OCI-LY3 (cell line): ENCODE results near the gene CEBPZ.

Experiments used
- H2AFZ ChIP-seq: fragments of 200-600, 300-600 bp; shearing (Covaris generic); 2 replicates; pipeline ENCODE4 v1.6.0; 2014; ENCODE audit warnings: antibody characterized with exemption, low read depth, low read length
- H3K27ac ChIP-seq: fragments of 200-600, 300-600 bp; sonication (generic); 2 replicates; pipeline ENCODE4 v1.5.1; 2014; ENCODE audit warnings: mild to moderate bottlenecking, low read length, moderate library complexity, mixed read lengths
- H3K27me3 ChIP-seq: fragments of 200-600, 300-600 bp; sonication (generic); 2 replicates; pipeline ENCODE4 v1.6.1; 2014; ENCODE audit warnings: low read depth, low read length, mixed read lengths
- H3K36me3 ChIP-seq: fragments of 200-600, 300-600 bp; sonication (generic); replicated peaks from 2 replicates; pipeline ENCODE3; 2014; ENCODE audit warnings: low read depth, low read length, mixed read lengths
- H3K4me1 ChIP-seq: fragments of 300-600, 200-600 bp; sonication (generic); 2 replicates; pipeline ENCODE4 v1.6.1; 2014; ENCODE audit warnings: low read length, mixed read lengths
- H3K4me2 ChIP-seq: fragments of 200-600, 300-600 bp; sonication (generic); 2 replicates; pipeline ENCODE4 v1.6.1; 2014; ENCODE audit warnings: low read length, mixed read lengths
- H3K4me3 ChIP-seq: fragments of 300-600, 200-600 bp; sonication (generic); 2 replicates; pipeline ENCODE4 v1.5.1; 2014; ENCODE audit warnings: antibody characterized with exemption, mild to moderate bottlenecking, low read length, moderate library complexity
- H3K79me2 ChIP-seq: fragments of 300-600, 200-600 bp; shearing (Covaris generic); 2 replicates; pipeline ENCODE4 v1.6.1; 2014; ENCODE audit warnings: mild to moderate bottlenecking, low read length, mixed read lengths
- H3K9ac ChIP-seq: fragments of 300-600, 200-600 bp; shearing (Covaris generic); 2 replicates; pipeline ENCODE4 v1.6.0; 2014; ENCODE audit warnings: mild to moderate bottlenecking, low read length, moderate library complexity
- H3K9me3 ChIP-seq: fragments of 200-600, 300-600 bp; shearing (Covaris generic); 2 replicates; pipeline ENCODE4 v1.6.1; 2014; ENCODE audit warnings: low read length, mixed read lengths; ENCODE audit not compliant: insufficient read depth
- H4K20me1 ChIP-seq: fragments of 200-600, 300-600 bp; sonication (generic); 2 replicates; pipeline ENCODE4 v1.6.1; 2016; ENCODE audit warnings: low read length, mixed read lengths; ENCODE audit not compliant: insufficient read depth
- CTCF ChIP-seq: fragments of 200-600, 300-600 bp; sonication (generic); IDR thresholded peaks from 2 replicates; pipeline ENCODE4 v1.5.1; 2014; ENCODE audit warnings: antibody characterized with exemption, low read length, low read depth
- EZH2phosphoT487 ChIP-seq: fragments of 200-600 bp; shearing (Covaris generic); IDR thresholded peaks from 2 replicates; pipeline ENCODE4 v1.6.1; 2018; ENCODE audit warnings: antibody characterized with exemption, mixed run types, low read depth

The CEBPZ gene

GRCh38 chr2:37180006-37180639, 51.3 kb downstream of the CEBPZ start:
- peak overlapping the region; percentile 51 for H3K4me2 ChIP-seq
- no peak overlapping the region for H3K27ac ChIP-seq
- no peaks in the 10 kb centered on the region for H3K79me2 ChIP-seq
- no peaks in the 10 kb centered on the region for H3K9me3 ChIP-seq
- H2AFZ ChIP-seq: peak overlapping the region; percentile 10; the same call in 1 of the 2 replicates
- no peaks in the 10 kb centered on the region; the same call in 1 of the 2 replicates for H3K27me3 ChIP-seq
- TF ChIP-seq CTCF: no peak
- no peak for TF ChIP-seq EZH2phosphoT487
- no peak overlapping the region for H3K9ac ChIP-seq
- H3K4me1 ChIP-seq: peaks cover 12% of the 10 kb centered on the region
- 0 out of 2 replicates have a peak overlapping the region, but pooled peaks have one; percentile 1 for H3K4me3 ChIP-seq
- no peaks in the 10 kb centered on the region for H3K36me3 ChIP-seq
- no peaks in the 10 kb centered on the region for H4K20me1 ChIP-seq

GRCh38 chr2:37173741-37174140, 57.7 kb downstream of the CEBPZ start:
- H2AFZ ChIP-seq: no peak overlapping the region
- no peak overlapping the region for H3K9ac ChIP-seq
- H3K9me3 ChIP-seq: no peaks in the 10 kb centered on the region
- no peak overlapping the region for H3K27ac ChIP-seq
- H3K36me3 ChIP-seq: no peaks in the 10 kb centered on the region
- H3K4me3 ChIP-seq: no peak overlapping the region
- H4K20me1 ChIP-seq: no peaks in the 10 kb centered on the region
- no peak overlapping the region for H3K4me2 ChIP-seq
- no peaks in the 10 kb centered on the region for H3K79me2 ChIP-seq
- no peaks in the 10 kb centered on the region for H3K27me3 ChIP-seq
- TF ChIP-seq CTCF (no peak), EZH2phosphoT487 (no peak)
- no peaks in the 10 kb centered on the region for H3K4me1 ChIP-seq

GRCh38 chr2:37171624-37171950, 59.8 kb downstream of the CEBPZ start:
- no peaks in the 10 kb centered on the region for H3K9me3 ChIP-seq
- H3K27ac ChIP-seq: no peak overlapping the region
- no peaks in the 10 kb centered on the region for H3K36me3 ChIP-seq
- no peaks in the 10 kb centered on the region for H4K20me1 ChIP-seq
- H3K4me2 ChIP-seq: no peak overlapping the region
- H2AFZ ChIP-seq: no peak overlapping the region
- H3K4me1 ChIP-seq: 0 out of 2 replicates have a peak, but pooled peaks cover 5% of the 10 kb centered on the region
- H3K79me2 ChIP-seq: no peaks in the 10 kb centered on the region
- no peak for TF ChIP-seq EZH2phosphoT487
- TF ChIP-seq CTCF: no peak
- H3K9ac ChIP-seq: no peak overlapping the region
- H3K27me3 ChIP-seq: no peaks in the 10 kb centered on the region
- no peak overlapping the region for H3K4me3 ChIP-seq

GRCh38 chr2:37168217-37168981, 63.0 kb downstream of the CEBPZ start:
- no peaks in the 10 kb centered on the region for H3K79me2 ChIP-seq
- no peaks in the 10 kb centered on the region for H3K36me3 ChIP-seq
- no peak overlapping the region for H3K27ac ChIP-seq
- peak overlapping the region; percentile 64 for H3K4me2 ChIP-seq
- peak overlapping the region; percentile 32; the same call in 1 of the 2 replicates for H3K9ac ChIP-seq
- 0 out of 2 replicates have a peak, but pooled peaks cover 5% of the 10 kb centered on the region for H3K4me1 ChIP-seq
- H2AFZ ChIP-seq: peak overlapping the region; percentile 87
- H3K9me3 ChIP-seq: peaks cover 6% of the 10 kb centered on the region; the same call in 1 of the 2 replicates
- no peaks in the 10 kb centered on the region for H4K20me1 ChIP-seq
- H3K4me3 ChIP-seq: peak overlapping the region; percentile 66
- TF ChIP-seq CTCF: peak; percentile 76
- TF ChIP-seq EZH2phosphoT487: no peak
- H3K27me3 ChIP-seq: no peaks in the 10 kb centered on the region
